Panc1 (cell line): Measurements from ENCODE around the gene CCM2. TPM values are rescaled to one million over a fixed set of nuclear protein-coding genes. Genes with fewer than 3 reads are reported as not detected.

Experiments used
- ATAC-seq: fragments of 200-7000 bp; cut with Tn5 transposase; 2 replicates; pipeline ENCODE4 v1.9.1; 2020; ENCODE audit warnings: mild to moderate bottlenecking, moderate library complexity
- BruUV-seq: library from RNA; stranded (reverse); fragments of 400-500 nt; replicated peaks from 2 replicates; lab custom pipeline; 2021; lab: Mats Ljungman, UMichigan
- CTCF ChIA-PET: fragments of 300-600 bp; sonication (Branson Sonifier 250); formaldehyde crosslinking; loops from one replicate; lab custom pipeline; 2022; ENCODE audit warnings: antibody characterized with exemption; lab: Charles Lee
- POLR2A ChIA-PET: fragments of 300-600 bp; sonication (Branson Sonifier 250); formaldehyde crosslinking; loops from one replicate; lab custom pipeline; 2022; ENCODE audit warnings: antibody characterized with exemption; lab: Charles Lee
- DNase-seq: peaks from one replicate; pipeline ENCODE4 v3.0.0-alpha.2; 2010; ENCODE audit warnings: low read depth, low spot score
- H3K27ac ChIP-seq: 2 replicates; pipeline ENCODE4 v1.5.1; 2011; ENCODE audit warnings: mild to moderate bottlenecking, low read length, inconsistent platforms
- H3K27me3 ChIP-seq: fragments of 200-500 bp; sonication (Bioruptor generic); 2 replicates; pipeline ENCODE4 v1.6.0; 2014; ENCODE audit warnings: low read length, inconsistent platforms; ENCODE audit not compliant: control insufficient read depth, insufficient read depth
- H3K36me3 ChIP-seq: fragments of 200-500 bp; sonication (Bioruptor generic); 2 replicates; pipeline ENCODE4 v1.5.1; 2014; ENCODE audit warnings: inconsistent platforms, mild to moderate bottlenecking, low read length, moderate library complexity; ENCODE audit not compliant: control insufficient read depth, insufficient read depth
- H3K4me1 ChIP-seq: 2 replicates; pipeline ENCODE4 v1.5.1; 2011; ENCODE audit warnings: inconsistent platforms, mild to moderate bottlenecking, low read length, moderate library complexity; ENCODE audit not compliant: control insufficient read depth, insufficient read depth
- H3K4me3 ChIP-seq, 2 experiments: 2 replicates each; pipeline ENCODE4 v1.5.1; 2011 to 2012; ENCODE audit warnings: low read depth in 2 of 2, low read length in 2 of 2, mild to moderate bottlenecking in 2 of 2, inconsistent platforms in 1 of 2, moderate library complexity in 1 of 2
- H3K9me3 ChIP-seq: fragments of 200-500 bp; sonication (Bioruptor generic); 2 replicates; pipeline ENCODE4 v1.5.1; 2014; ENCODE audit warnings: low read depth, mild to moderate bottlenecking, inconsistent platforms, low read length, moderate library complexity; ENCODE audit not compliant: control insufficient read depth, insufficient read depth
- POLR2AphosphoS5 ChIP-seq: IDR thresholded peaks from 2 replicates; pipeline ENCODE4 v1.6.1; 2012; ENCODE audit warnings: mild to moderate bottlenecking, low read depth, low read length, moderate library complexity
- SIN3A ChIP-seq: IDR thresholded peaks from 2 replicates; pipeline ENCODE4 v1.6.1; 2012; ENCODE audit warnings: low read depth, mild to moderate bottlenecking, low read length, moderate library complexity, borderline replicate concordance; ENCODE audit not compliant: insufficient read depth
- TCF7L2 ChIP-seq: IDR thresholded peaks from 2 replicates; pipeline ENCODE4 v1.6.1; 2011; ENCODE audit warnings: mild to moderate bottlenecking, low read depth, low read length, inconsistent platforms
- in situ Hi-C: cut with HindIII; loops from 2 replicates; pipeline ENCODE4 v1.10.0; 2016; ENCODE audit warnings: low sequenced_read_pairs, low pct_unique_long_range_greater_than_20kb
- intact Hi-C: fragments of 100-400 bp; cut with micrococcal nuclease; formaldehyde crosslinking; loops from one replicate; pipeline ENCODE4 v1.10.0; 2022; ENCODE audit not compliant: unreplicated experiment
- total RNA-seq: library from RNA; stranded (reverse); gene quantifications from one replicate; pipeline ENCODE4 v1.2.1, GENCODE V29; 2021; ENCODE audit not compliant: unreplicated experiment
- TF ChIP-seq, protein P1 (sequence below), 2 experiments: IDR thresholded peaks; 2 replicates each; pipeline ENCODE4 v1.6.1; 2011 to 2012; ENCODE audit warnings: low read depth in 2 of 2, control low read depth in 1 of 2, low read length in 1 of 2, mild to moderate bottlenecking in 1 of 2, moderate library complexity in 1 of 2; ENCODE audit not compliant: insufficient read depth in 1 of 2
- TF ChIP-seq, protein P2 (sequence below): fragments of 450-650 bp; IDR thresholded peaks from 2 replicates; pipeline ENCODE4 v1.5.1; 2017; ENCODE audit warnings: mild to moderate bottlenecking

CCM2 gene
- total RNA-seq, 1 experiment from 2014 or later = 97.1 TPM

DNA sequence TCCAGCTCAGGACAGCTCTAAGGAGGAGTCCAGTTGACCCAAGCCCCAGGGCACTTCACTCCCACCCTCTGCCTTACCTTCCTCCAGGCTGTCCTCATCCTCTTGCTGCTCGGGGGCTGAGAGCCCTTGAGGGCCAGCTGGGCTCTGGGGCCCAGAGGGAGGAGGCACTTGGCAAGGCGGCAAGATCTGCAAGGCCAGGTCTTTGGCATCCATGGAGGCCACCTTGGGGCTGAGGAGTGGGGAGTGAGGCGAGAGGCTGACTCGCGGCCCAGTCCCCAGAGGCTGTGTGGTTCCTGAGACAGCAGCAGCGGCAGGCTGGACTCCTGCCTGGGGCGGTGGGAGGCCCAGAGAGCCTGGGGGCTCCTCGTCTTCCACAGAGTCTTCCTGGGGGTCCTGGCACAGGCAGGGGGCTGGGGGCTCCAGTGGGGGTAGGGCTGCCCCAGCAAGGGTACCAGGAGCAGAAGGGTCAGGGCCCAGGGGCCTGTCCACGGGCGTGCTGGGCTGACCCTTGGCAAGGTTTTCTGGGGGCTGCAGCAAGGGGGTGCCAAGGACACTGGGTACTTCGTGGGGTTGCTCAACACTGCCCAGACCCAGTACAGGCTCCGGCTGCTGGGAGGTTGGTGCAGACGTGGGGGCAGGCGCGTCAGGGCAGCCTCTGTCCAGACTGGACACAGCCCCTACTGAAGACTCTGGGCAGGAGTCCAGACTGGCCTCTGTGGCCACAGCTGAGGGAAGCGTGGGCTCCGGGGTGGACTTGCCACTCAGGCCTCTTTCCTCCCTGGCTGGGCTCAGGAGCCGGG is 82.2 kb downstream of the CCM2 start:
- ATAC-seq = peak; percentile 27
- no peak overlapping the region for H3K4me3 ChIP-seq
- in situ Hi-C loops (no loop called here), intact Hi-C loops (no loop called here)
- BruUV-seq = no TSS peak
- H3K36me3 ChIP-seq = no peaks in the 10 kb centered on the region
- ChIA-PET POLR2A (no interaction called here), CTCF (no interaction called here)
- no peak for DNase-seq
- no peaks in the 10 kb centered on the region for H3K9me3 ChIP-seq
- TF ChIP-seq, protein P1, sequence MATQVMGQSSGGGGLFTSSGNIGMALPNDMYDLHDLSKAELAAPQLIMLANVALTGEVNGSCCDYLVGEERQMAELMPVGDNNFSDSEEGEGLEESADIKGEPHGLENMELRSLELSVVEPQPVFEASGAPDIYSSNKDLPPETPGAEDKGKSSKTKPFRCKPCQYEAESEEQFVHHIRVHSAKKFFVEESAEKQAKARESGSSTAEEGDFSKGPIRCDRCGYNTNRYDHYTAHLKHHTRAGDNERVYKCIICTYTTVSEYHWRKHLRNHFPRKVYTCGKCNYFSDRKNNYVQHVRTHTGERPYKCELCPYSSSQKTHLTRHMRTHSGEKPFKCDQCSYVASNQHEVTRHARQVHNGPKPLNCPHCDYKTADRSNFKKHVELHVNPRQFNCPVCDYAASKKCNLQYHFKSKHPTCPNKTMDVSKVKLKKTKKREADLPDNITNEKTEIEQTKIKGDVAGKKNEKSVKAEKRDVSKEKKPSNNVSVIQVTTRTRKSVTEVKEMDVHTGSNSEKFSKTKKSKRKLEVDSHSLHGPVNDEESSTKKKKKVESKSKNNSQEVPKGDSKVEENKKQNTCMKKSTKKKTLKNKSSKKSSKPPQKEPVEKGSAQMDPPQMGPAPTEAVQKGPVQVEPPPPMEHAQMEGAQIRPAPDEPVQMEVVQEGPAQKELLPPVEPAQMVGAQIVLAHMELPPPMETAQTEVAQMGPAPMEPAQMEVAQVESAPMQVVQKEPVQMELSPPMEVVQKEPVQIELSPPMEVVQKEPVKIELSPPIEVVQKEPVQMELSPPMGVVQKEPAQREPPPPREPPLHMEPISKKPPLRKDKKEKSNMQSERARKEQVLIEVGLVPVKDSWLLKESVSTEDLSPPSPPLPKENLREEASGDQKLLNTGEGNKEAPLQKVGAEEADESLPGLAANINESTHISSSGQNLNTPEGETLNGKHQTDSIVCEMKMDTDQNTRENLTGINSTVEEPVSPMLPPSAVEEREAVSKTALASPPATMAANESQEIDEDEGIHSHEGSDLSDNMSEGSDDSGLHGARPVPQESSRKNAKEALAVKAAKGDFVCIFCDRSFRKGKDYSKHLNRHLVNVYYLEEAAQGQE (IDR thresholded peaks at IDR 0.05; ENCODE audit: insufficient read depth in 1 of 2, low read depth in 2 of 2, low read length in 1 of 2) = no peak
- TF ChIP-seq POLR2AphosphoS5 = no peak
- no peak for TF ChIP-seq TCF7L2
- TF ChIP-seq SIN3A = no peak
- TF ChIP-seq, protein P2, sequence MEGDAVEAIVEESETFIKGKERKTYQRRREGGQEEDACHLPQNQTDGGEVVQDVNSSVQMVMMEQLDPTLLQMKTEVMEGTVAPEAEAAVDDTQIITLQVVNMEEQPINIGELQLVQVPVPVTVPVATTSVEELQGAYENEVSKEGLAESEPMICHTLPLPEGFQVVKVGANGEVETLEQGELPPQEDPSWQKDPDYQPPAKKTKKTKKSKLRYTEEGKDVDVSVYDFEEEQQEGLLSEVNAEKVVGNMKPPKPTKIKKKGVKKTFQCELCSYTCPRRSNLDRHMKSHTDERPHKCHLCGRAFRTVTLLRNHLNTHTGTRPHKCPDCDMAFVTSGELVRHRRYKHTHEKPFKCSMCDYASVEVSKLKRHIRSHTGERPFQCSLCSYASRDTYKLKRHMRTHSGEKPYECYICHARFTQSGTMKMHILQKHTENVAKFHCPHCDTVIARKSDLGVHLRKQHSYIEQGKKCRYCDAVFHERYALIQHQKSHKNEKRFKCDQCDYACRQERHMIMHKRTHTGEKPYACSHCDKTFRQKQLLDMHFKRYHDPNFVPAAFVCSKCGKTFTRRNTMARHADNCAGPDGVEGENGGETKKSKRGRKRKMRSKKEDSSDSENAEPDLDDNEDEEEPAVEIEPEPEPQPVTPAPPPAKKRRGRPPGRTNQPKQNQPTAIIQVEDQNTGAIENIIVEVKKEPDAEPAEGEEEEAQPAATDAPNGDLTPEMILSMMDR = no peak
- no peaks in the 10 kb centered on the region for H3K4me1 ChIP-seq
- H3K27ac ChIP-seq = no peak overlapping the region
- no peaks in the 10 kb centered on the region for H3K27me3 ChIP-seq

DNA sequence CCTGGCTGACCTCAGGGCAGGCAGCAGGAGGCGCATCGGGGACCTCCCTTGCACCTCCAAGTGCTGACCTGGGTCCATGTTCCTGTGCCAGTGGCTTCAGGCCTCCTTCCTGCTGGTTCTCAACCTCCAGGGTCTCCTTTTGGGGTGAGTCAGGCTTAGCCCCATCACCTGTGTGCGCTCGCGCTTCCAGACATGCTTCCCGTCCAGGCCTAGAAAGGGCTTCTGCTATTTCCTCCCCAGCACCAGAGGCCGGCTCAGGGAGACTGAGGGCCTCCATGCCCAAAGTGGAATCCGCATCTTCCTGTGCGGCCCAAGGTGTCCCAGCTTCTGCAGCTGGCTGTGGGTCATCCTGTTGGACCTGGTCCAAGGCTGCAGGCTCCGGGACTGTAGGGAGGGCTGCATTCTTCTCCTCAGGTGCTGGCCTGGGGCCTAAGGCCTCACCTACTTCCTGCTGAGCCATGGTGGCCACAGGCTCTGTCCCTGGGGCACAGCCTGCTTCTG is 82.9 kb downstream of the CCM2 start:
- Histone ChIP-seq H3K27me3 (no peaks in the 10 kb centered on the region), H3K9me3 (no peaks in the 10 kb centered on the region), H3K4me3 (no peak overlapping the region), H3K4me1 (no peaks in the 10 kb centered on the region), H3K27ac (no peak overlapping the region), H3K36me3 (no peaks in the 10 kb centered on the region)
- no peak for TF ChIP-seq SIN3A
- TF ChIP-seq TCF7L2 = no peak
- TF ChIP-seq, protein P1 (IDR thresholded peaks at IDR 0.05; ENCODE audit: insufficient read depth in 1 of 2, low read depth in 2 of 2, low read length in 1 of 2) = no peak
- no peak for TF ChIP-seq POLR2AphosphoS5
- ATAC-seq = peak; percentile 1; the same call in 1 of the 2 replicates
- in situ Hi-C loops (no loop called here), intact Hi-C loops (no loop called here)
- no peak for DNase-seq
- ChIA-PET POLR2A (no interaction called here), CTCF (no interaction called here)
- BruUV-seq = no TSS peak
